ENCODE data around the gene C2. TPM values are rescaled to one million over a fixed set of nuclear protein-coding genes. Genes with fewer than 3 reads are reported as not detected.
"Not testable (repeated sequence)": the region's sequence is repeated elsewhere in the genome, so short reads cannot be mapped to it uniquely, and the experiment has no call there.

The C2 gene
- total RNA-seq, 1 donor from 2014 or later = 0.65 TPM

DNA sequence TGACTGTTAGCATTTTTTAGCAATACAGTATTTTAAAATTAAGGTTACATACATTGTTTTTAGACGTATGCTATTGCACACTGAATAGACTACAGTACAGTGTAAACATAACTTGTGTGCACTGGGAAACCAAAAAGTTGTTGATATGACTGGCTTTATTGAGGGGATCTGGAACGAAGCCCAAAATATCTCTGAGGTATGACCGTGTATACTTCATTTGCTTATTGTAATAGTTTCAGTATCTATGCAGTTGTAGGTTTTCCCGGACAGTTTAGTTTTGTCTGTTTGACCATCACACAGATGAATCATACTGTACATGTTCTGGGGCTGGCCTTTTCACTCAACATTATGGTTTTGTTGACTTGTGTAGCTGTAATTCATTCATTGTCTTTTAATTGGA is 18.7 kb upstream of the C2 start:
- no peak overlapping the region for H3K27ac Mint-ChIP-seq
- H3K36me3 Mint-ChIP-seq (ENCODE audit: insufficient read depth) = no peaks in the 10 kb centered on the region
- H3K4me3 Mint-ChIP-seq (ENCODE audit: low read depth) = no peak overlapping the region

DNA sequence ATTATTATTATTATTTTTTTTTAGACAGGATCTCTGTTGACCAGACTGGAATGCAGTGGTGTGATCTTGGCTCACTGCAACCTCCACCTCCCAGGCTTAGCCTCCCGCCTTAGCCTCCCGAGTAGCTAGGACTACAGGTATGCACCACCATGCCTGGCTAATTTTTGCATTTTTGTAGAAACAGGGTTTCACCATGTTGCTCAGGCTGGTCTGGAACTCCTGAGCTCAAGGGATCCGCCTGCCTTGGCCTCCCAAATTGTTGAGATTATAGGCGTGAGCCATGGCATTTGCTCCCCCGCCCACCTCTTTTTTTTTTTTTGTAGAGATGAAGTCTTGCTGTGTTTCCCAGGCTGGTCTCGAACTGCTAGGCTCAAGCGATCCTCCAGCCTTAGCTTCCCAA is 18.2 kb upstream of the C2 start:
- H3K9me3 Mint-ChIP-seq (ENCODE audit: low read depth); H3K27me3 Mint-ChIP-seq; H3K4me3 Mint-ChIP-seq (ENCODE audit: low read depth); H3K27ac Mint-ChIP-seq; H3K4me1 Mint-ChIP-seq (ENCODE audit: low read depth); DNase-seq (ENCODE audit: low spot score, unreplicated experiment); H3K36me3 Mint-ChIP-seq (ENCODE audit: insufficient read depth): not testable (repeated sequence)

More for the DNA sequence above, 18.7 kb upstream of the C2 start:
- TF ChIP-seq, protein P1, sequence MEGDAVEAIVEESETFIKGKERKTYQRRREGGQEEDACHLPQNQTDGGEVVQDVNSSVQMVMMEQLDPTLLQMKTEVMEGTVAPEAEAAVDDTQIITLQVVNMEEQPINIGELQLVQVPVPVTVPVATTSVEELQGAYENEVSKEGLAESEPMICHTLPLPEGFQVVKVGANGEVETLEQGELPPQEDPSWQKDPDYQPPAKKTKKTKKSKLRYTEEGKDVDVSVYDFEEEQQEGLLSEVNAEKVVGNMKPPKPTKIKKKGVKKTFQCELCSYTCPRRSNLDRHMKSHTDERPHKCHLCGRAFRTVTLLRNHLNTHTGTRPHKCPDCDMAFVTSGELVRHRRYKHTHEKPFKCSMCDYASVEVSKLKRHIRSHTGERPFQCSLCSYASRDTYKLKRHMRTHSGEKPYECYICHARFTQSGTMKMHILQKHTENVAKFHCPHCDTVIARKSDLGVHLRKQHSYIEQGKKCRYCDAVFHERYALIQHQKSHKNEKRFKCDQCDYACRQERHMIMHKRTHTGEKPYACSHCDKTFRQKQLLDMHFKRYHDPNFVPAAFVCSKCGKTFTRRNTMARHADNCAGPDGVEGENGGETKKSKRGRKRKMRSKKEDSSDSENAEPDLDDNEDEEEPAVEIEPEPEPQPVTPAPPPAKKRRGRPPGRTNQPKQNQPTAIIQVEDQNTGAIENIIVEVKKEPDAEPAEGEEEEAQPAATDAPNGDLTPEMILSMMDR (IDR thresholded peaks at IDR 0.05; ENCODE audit: unreplicated experiment) = no peak
- no peak for DNase-seq (ENCODE audit: low spot score, unreplicated experiment)
- no peaks in the 10 kb centered on the region for H3K9me3 Mint-ChIP-seq (ENCODE audit: low read depth)
- peaks cover 7% of the 10 kb centered on the region for H3K27me3 Mint-ChIP-seq
- H3K4me1 Mint-ChIP-seq (ENCODE audit: low read depth) = peaks cover 2% of the 10 kb centered on the region

DNA sequence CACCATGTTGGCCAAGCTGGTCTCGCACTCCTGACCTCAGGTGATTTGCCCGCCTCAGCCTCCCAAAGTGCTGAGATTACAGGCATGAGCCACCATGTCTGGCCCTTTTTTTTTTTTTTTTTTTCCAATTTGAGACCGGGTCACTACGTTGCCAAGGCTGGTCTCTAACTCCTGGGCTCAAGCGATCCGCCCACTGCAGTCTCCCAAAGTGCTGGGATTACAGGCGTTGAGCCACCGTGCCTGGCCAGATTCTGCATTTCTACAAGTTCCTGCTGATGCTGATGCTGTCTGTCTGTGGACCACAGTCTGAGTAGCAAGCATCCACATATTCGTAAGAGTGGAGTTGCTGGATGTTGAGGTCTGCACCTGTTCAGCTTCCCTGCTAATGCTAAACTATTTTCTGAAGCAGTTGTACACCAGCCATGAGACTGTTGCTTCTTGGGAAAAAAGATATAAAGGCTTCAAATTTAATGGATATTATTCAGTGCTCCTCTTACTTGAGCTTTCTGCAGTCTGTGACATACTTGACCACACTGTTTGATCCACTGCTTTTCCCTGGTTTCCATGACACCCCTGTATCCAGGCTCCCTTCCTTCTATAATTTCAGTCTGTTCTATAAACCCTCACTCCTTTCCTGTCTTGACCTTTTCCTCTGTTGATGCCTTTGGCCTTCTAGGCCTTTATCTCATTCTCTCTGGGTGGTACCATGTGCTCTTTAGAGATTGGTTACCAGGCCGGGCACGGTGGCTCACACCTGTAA is 15.5 kb upstream of the C2 start:
- Mint-ChIP-seq H3K27me3 (peaks cover 2% of the 10 kb centered on the region), H3K4me3 (ENCODE audit: low read depth) (no peak overlapping the region), H3K36me3 (ENCODE audit: insufficient read depth) (no peaks in the 10 kb centered on the region), H3K27ac (no peak overlapping the region), H3K9me3 (ENCODE audit: low read depth) (no peaks in the 10 kb centered on the region), H3K4me1 (ENCODE audit: low read depth) (no peaks in the 10 kb centered on the region)
- TF ChIP-seq, protein P1 (IDR thresholded peaks at IDR 0.05; ENCODE audit: unreplicated experiment) = no peak
- no peak for DNase-seq (ENCODE audit: low spot score, unreplicated experiment)

DNA sequence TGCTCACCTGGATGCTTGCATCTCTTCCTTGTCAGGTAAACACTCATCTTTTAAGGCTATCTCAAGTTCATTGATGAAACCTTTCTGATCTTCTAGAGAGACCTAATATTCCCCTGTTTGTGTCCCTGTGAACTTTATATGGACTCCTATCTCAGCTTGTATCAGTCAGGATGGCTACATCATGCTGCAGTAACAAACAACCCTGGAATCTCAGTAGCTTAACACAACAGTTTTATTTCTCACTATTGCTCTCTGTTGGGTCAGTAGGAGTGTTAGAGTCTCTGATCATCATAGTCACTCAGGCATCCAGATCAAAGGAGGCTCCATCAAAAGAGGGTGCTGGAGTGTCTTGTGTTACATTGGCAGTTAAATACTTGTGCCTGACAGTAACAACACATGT is 12.2 kb upstream of the C2 start:
- no peak for DNase-seq (ENCODE audit: low spot score, unreplicated experiment)
- Mint-ChIP-seq H3K36me3 (ENCODE audit: insufficient read depth) (no peaks in the 10 kb centered on the region), H3K27ac (no peak overlapping the region), H3K27me3 (peaks cover 2% of the 10 kb centered on the region), H3K9me3 (ENCODE audit: low read depth) (no peaks in the 10 kb centered on the region), H3K4me3 (ENCODE audit: low read depth) (no peak overlapping the region), H3K4me1 (ENCODE audit: low read depth) (no peaks in the 10 kb centered on the region)
- TF ChIP-seq, protein P1 (IDR thresholded peaks at IDR 0.05; ENCODE audit: unreplicated experiment) = no peak

DNA sequence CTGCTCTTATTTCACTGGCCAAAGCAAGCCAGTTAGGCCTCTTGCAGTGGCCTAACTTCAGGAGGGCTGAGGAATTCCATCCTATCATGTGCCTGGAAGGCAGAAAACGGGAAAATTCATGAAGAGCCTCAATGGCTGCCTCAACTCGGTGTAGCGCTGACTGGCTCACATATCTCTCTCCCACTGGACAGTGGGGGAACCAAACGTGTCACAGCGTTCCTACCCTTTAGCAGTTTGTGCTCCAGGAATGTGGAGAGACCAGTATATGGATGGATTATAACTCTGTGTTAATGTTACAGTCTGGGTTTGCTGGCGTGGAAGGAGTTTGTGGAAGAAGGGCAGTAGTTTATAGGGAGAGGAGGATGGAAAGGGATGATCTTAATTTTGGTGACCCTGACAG is 11.8 kb upstream of the C2 start:
- Mint-ChIP-seq H3K36me3 (ENCODE audit: insufficient read depth) (no peaks in the 10 kb centered on the region), H3K27ac (no peak overlapping the region), H3K4me3 (ENCODE audit: low read depth) (no peak overlapping the region), H3K4me1 (ENCODE audit: low read depth) (no peaks in the 10 kb centered on the region), H3K27me3 (peaks cover 2% of the 10 kb centered on the region), H3K9me3 (ENCODE audit: low read depth) (no peaks in the 10 kb centered on the region)
- no peak for DNase-seq (ENCODE audit: low spot score, unreplicated experiment)
- TF ChIP-seq, protein P1 (IDR thresholded peaks at IDR 0.05; ENCODE audit: unreplicated experiment) = no peak
